OCI-LY7 (cell line): Measurements from ENCODE around the gene SNN.

Experiments
- EZH2phosphoT487 ChIP-seq: fragments of 200-600 bp; sonication (generic); IDR thresholded peaks from 2 replicates; pipeline ENCODE4 v1.6.1; 2018; ENCODE audit warnings: low read depth, borderline replicate concordance, mild to moderate bottlenecking, mixed run types, antibody characterized with exemption, low read length, moderate library complexity, mixed read lengths
- TF ChIP-seq, protein P1 (sequence below): fragments of 200-600 bp; sonication (generic); conservative IDR thresholded peaks from 2 replicates; pipeline ENCODE4 v1.5.1; 2014; ENCODE audit warnings: mild to moderate bottlenecking, antibody characterized with exemption, low read length, moderate library complexity, mixed read lengths

- TF ChIP-seq, protein P1, sequence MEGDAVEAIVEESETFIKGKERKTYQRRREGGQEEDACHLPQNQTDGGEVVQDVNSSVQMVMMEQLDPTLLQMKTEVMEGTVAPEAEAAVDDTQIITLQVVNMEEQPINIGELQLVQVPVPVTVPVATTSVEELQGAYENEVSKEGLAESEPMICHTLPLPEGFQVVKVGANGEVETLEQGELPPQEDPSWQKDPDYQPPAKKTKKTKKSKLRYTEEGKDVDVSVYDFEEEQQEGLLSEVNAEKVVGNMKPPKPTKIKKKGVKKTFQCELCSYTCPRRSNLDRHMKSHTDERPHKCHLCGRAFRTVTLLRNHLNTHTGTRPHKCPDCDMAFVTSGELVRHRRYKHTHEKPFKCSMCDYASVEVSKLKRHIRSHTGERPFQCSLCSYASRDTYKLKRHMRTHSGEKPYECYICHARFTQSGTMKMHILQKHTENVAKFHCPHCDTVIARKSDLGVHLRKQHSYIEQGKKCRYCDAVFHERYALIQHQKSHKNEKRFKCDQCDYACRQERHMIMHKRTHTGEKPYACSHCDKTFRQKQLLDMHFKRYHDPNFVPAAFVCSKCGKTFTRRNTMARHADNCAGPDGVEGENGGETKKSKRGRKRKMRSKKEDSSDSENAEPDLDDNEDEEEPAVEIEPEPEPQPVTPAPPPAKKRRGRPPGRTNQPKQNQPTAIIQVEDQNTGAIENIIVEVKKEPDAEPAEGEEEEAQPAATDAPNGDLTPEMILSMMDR = no peak
- TF ChIP-seq EZH2phosphoT487 = no peak
Observed at GRCh38 chr16:11671676-11672075, 3.4 kb downstream of the SNN start.
